AG09319 (cell line): Measurements from ENCODE around the gene CEP70.

ENCODE experiments used
- DNase-seq: peaks from one replicate; pipeline ENCODE4 v3.0.0-alpha.2; 2010; ENCODE audit warnings: low read depth; ENCODE audit errors: extremely low read depth
- TF ChIP-seq, protein P1 (sequence below): IDR thresholded peaks from 2 replicates; pipeline ENCODE4 v1.5.1; 2011; ENCODE audit warnings: low read depth, mild to moderate bottlenecking, inconsistent platforms, low read length, moderate library complexity

The CEP70 gene, protein sequence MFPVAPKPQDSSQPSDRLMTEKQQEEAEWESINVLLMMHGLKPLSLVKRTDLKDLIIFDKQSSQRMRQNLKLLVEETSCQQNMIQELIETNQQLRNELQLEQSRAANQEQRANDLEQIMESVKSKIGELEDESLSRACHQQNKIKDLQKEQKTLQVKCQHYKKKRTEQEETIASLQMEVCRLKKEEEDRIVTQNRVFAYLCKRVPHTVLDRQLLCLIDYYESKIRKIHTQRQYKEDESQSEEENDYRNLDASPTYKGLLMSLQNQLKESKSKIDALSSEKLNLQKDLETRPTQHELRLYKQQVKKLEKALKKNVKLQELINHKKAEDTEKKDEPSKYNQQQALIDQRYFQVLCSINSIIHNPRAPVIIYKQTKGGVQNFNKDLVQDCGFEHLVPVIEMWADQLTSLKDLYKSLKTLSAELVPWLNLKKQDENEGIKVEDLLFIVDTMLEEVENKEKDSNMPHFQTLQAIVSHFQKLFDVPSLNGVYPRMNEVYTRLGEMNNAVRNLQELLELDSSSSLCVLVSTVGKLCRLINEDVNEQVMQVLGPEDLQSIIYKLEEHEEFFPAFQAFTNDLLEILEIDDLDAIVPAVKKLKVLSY

DNA sequence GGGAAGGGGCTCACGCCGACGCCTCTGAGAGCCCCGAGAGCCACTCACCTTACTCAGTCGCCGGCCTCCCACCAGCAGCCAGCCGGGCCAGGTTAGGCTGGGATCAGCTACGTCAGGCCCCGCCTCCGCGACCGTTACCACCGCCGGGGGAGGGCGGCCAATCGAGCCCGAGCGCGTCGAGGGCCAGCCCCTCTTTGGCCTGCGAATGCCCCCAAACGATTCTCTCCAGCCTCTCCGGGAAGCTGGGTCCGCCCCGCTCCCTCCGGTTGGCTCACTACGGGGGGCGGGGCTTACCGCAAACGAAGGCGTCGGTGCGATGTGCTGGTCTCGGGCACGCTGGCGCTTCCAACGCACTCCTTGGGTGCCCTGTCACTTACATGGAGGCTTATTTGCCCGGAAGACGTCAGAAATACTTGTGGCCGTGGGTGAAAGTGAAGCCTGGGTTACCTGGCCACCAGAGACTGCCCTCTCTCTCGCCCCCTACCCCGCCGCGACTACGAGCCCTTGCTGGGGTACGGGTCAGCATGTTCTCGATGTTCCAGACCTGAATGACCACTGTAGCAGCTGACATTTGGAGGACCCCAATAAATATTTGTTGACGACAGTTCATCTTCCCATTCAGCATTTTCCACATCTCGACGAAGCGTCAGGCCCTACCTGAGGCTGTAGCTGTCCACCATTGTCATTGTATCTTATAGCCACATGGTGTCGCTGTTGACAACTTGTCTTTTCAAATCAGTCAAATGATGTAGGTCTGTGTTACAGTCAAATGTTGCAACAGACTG lies at the start of gene CEP70:
TSS of gene CEP70 (minus strand) at position 111 of the 785 bp plus-strand sequence. CDS start 21,333 bp downstream, outside the sequence.
- peak; percentile 81 for DNase-seq
- TF ChIP-seq, protein P1, sequence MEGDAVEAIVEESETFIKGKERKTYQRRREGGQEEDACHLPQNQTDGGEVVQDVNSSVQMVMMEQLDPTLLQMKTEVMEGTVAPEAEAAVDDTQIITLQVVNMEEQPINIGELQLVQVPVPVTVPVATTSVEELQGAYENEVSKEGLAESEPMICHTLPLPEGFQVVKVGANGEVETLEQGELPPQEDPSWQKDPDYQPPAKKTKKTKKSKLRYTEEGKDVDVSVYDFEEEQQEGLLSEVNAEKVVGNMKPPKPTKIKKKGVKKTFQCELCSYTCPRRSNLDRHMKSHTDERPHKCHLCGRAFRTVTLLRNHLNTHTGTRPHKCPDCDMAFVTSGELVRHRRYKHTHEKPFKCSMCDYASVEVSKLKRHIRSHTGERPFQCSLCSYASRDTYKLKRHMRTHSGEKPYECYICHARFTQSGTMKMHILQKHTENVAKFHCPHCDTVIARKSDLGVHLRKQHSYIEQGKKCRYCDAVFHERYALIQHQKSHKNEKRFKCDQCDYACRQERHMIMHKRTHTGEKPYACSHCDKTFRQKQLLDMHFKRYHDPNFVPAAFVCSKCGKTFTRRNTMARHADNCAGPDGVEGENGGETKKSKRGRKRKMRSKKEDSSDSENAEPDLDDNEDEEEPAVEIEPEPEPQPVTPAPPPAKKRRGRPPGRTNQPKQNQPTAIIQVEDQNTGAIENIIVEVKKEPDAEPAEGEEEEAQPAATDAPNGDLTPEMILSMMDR: peak; percentile 66

- no peak for DNase-seq
- TF ChIP-seq, protein P1: no peak
Measured at GRCh38 chr3:138642927-138643253, 48.8 kb upstream of the CEP70 start.

- DNase-seq: no peak
- TF ChIP-seq, protein P1: no peak
Measured at GRCh38 chr3:138642226-138642926, 48.3 kb upstream of the CEP70 start.

- TF ChIP-seq, protein P1: no peak
- no peak for DNase-seq
Measured at GRCh38 chr3:138640537-138640936, 46.5 kb upstream of the CEP70 start.

GRCh38 chr3:138638641-138639040 lies 44.6 kb upstream of the CEP70 start:
- DNase-seq: no peak
- TF ChIP-seq, protein P1: no peak

DNA sequence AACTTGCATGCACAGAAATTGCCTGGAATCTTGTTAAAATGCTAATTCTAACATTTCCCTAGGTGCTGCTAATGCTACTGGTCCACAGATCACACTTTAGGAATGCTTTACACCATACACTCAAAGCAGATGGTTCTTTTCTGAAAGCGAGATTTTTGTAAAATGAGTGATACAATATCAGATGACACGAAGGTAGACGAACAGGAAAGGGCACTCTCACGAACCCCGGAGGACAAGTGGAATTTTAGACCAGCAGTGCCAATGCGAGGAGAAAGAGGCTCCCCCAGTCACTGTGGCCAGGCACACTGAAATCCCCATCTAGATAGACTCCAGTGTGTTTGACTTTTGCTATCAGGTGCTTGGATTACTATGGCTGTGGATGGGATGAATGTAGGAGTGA lies 35.5 kb upstream of the CEP70 start:
- TF ChIP-seq, protein P1: no peak
- DNase-seq: no peak
